Midbrain (tissue), 1 donor: ENCODE results near the gene TAS2R38.
"Not testable (repeated sequence)": the region's sequence is repeated elsewhere in the genome, so short reads cannot be mapped to it uniquely, and the experiment has no call there.

Experiments
- DNase-seq: peaks from one replicate; lab custom pipeline; 2025; lab: John Stamatoyannopoulos, UW

The TAS2R38 gene

GRCh38 chr7:141973673-141974072 lies at the start of gene TAS2R38:
TSS of gene TAS2R38 (minus strand) at chr7:141973773. CDS start at chr7:141973689, 84 bp downstream.
- no peak for DNase-seq

- DNase-seq: no peak
Observed at GRCh38 chr7:142018154-142018553, 44.6 kb upstream of the TAS2R38 start.

- DNase-seq: no peak
Observed at GRCh38 chr7:142017451-142017850, 43.9 kb upstream of the TAS2R38 start.

GRCh38 chr7:142012825-142013511 lies 39.4 kb upstream of the TAS2R38 start:
- DNase-seq: no peak

GRCh38 chr7:142010952-142011548 lies 37.5 kb upstream of the TAS2R38 start:
- DNase-seq: no peak

GRCh38 chr7:142009187-142009586 lies 35.6 kb upstream of the TAS2R38 start:
- DNase-seq: no peak

- peak; percentile 0 for DNase-seq
Observed at GRCh38 chr7:142006577-142006976, 33.0 kb upstream of the TAS2R38 start.

GRCh38 chr7:142002179-142002578 lies 28.6 kb upstream of the TAS2R38 start:
- no peak for DNase-seq

GRCh38 chr7:142001163-142001874 lies 27.7 kb upstream of the TAS2R38 start:
- no peak for DNase-seq

GRCh38 chr7:142000244-142000643 lies 26.7 kb upstream of the TAS2R38 start:
- DNase-seq: no peak

- no peak for DNase-seq
Observed at GRCh38 chr7:141999058-141999623, 25.6 kb upstream of the TAS2R38 start.

- no peak for DNase-seq
Observed at GRCh38 chr7:141993354-141993753, 19.8 kb upstream of the TAS2R38 start.

- no peak for DNase-seq
Observed at GRCh38 chr7:141992688-141993087, 19.1 kb upstream of the TAS2R38 start.

- DNase-seq: no peak
Observed at GRCh38 chr7:141992156-141992555, 18.6 kb upstream of the TAS2R38 start.

- no peak for DNase-seq
Observed at GRCh38 chr7:141991140-141991539, 17.6 kb upstream of the TAS2R38 start.

GRCh38 chr7:141990011-141990725 lies 16.6 kb upstream of the TAS2R38 start:
- no peak for DNase-seq

- DNase-seq: not testable (repeated sequence)
Observed at GRCh38 chr7:141987803-141988202, 14.2 kb upstream of the TAS2R38 start.

- no peak for DNase-seq
Observed at GRCh38 chr7:141986923-141987322, 13.3 kb upstream of the TAS2R38 start.

GRCh38 chr7:141985926-141986325 lies 12.4 kb upstream of the TAS2R38 start:
- not testable (repeated sequence) for DNase-seq

GRCh38 chr7:141979568-141979967 lies 6.0 kb upstream of the TAS2R38 start:
- DNase-seq: no peak

- no peak for DNase-seq
Observed at GRCh38 chr7:141978351-141978750, 4.8 kb upstream of the TAS2R38 start.
